Fibroblast of mammary gland (primary cell): ENCODE data around the gene SLC39A11.
"Not testable (repeated sequence)": the region's sequence is repeated elsewhere in the genome, so short reads cannot be mapped to it uniquely, and the experiment has no call there.

Experiments
- DNase-seq: peaks from one replicate; pipeline ENCODE4 v3.0.0-alpha.2; 2010; ENCODE audit warnings: low read depth
- H3K4me3 ChIP-seq: 2 replicates; pipeline ENCODE4 v1.5.1; 2011; ENCODE audit warnings: low read depth, mild to moderate bottlenecking, low read length, moderate library complexity; ENCODE audit not compliant: control insufficient read depth
- TF ChIP-seq, protein P1 (sequence below): conservative IDR thresholded peaks from 2 replicates; pipeline ENCODE4 v1.5.1; 2011; ENCODE audit warnings: low read depth, low read length, inconsistent platforms; ENCODE audit not compliant: control insufficient read depth, insufficient read depth

Gene SLC39A11

DNA sequence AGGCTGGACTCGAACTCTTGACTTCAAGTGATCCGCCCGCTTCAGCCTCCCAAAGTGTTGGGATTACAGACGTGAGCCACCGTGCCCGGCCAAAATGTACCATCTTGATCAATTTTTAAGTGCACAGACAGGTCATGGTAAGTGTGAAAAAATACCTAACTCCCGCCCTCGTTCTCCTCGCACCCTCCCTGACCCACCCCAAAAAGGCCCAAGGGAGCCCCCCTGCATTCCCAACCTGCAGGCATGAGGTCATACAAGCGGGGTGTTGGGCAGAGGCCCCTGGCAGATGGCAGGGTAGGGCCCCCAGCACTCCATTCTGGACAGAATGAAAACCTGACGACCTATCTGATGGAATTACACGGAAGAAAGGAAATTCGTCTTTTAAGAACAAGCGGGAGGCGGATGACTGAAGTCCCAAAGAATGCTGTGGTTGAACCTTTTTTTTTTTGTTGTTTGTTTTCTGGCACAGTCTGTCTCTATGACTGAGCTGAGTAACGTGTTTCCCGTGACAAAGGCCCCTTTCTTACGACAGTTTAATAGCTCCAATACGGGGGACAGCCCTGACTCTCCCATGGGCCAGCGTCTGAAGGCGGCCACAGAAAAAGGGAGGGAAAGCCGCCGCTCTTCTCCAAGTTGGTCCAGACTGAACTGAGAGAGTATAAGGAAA, 376.4 kb downstream of the SLC39A11 start:
- DNase-seq = peak; percentile 99
- H3K4me3 ChIP-seq = no peak overlapping the region
- TF ChIP-seq, protein P1, sequence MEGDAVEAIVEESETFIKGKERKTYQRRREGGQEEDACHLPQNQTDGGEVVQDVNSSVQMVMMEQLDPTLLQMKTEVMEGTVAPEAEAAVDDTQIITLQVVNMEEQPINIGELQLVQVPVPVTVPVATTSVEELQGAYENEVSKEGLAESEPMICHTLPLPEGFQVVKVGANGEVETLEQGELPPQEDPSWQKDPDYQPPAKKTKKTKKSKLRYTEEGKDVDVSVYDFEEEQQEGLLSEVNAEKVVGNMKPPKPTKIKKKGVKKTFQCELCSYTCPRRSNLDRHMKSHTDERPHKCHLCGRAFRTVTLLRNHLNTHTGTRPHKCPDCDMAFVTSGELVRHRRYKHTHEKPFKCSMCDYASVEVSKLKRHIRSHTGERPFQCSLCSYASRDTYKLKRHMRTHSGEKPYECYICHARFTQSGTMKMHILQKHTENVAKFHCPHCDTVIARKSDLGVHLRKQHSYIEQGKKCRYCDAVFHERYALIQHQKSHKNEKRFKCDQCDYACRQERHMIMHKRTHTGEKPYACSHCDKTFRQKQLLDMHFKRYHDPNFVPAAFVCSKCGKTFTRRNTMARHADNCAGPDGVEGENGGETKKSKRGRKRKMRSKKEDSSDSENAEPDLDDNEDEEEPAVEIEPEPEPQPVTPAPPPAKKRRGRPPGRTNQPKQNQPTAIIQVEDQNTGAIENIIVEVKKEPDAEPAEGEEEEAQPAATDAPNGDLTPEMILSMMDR = no peak

DNA sequence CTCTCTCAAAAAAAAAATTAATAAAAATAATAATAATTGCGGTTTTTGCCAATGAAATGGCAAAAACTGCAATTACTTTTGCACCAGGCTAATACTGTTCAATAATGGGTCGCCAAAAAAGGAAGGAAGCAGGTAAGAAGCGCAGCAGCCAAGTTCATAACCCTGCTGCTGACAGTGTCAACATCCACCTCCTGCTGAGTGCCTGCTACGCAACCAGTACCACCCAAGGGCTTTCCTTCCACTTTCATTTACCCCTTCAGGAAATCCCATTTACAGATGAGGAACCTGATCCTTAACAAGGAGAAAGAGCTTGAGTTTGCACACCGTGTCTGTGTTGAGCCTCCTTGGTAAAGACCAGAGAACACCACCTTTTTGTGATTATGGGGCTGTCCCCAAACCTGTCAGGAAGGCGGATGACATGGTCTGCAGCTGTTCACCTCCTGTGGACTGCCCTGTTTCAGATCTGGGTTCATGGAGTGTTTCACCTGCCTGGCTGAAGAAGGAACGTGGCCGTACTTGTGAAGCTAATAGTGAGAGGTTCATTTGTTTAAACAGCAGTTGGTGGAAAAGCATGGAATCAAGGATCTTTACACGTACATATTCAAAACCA, 378.0 kb downstream of the SLC39A11 start:
- TF ChIP-seq, protein P1 = no peak
- no peak overlapping the region for H3K4me3 ChIP-seq
- DNase-seq = no peak

DNA sequence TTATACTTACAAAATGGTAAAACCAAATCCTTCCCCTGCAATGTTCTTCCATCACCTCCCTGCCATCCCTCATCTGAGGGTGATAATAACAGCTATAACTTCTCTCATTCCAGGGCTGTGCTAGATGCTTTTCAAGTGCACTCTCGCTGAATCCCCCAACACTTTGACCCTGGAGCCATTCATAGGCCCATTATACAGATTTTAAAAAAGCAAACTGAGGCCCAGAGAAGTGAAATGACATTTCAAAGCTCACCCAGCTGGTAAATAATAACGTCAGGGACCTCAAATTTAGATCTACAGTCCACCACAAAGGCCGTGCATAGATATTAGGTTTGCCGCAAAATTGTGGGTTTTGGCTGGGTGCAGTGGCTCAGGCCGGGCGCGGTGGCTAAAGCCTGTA, 378.8 kb downstream of the SLC39A11 start:
- TF ChIP-seq, protein P1 = no peak
- DNase-seq = no peak
- H3K4me3 ChIP-seq = no peak overlapping the region

DNA sequence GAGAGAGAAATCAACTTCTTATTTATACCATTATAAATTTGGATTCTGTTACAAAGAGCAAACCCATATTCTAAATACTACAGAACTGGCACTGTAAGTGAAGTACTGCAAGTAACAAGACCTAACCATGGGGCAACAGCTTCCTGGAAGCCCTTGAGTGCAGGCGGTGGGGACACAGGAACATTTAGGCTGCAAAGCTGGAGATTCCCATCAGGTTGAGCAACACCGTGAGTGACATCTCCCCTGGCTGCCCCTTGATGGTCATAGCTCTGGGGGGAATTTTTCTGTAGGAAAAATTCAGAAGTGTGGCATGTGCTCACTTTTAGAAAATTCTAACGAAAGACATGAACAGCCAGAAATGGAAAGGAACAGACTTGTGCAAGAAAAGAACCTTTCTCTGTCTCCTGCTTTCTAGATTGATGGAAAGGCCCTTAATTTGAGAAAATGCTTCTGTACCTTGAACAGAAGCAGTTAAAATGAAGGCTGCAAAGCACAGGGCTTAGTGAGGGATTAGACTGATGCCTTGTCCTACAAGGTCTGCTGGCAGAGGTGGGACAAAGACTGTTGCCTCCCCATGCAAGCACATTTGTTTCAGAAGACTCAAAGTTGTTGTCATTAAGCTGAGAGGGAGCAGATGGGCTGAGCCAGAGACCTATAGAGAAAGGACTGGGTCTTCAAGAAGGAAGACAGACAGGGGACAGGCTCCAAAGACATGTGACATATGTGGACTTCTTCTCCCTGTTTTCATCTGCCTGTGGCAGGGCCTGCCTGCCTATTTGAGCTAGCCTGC, 380.8 kb downstream of the SLC39A11 start:
- no peak overlapping the region for H3K4me3 ChIP-seq
- DNase-seq = no peak

DNA sequence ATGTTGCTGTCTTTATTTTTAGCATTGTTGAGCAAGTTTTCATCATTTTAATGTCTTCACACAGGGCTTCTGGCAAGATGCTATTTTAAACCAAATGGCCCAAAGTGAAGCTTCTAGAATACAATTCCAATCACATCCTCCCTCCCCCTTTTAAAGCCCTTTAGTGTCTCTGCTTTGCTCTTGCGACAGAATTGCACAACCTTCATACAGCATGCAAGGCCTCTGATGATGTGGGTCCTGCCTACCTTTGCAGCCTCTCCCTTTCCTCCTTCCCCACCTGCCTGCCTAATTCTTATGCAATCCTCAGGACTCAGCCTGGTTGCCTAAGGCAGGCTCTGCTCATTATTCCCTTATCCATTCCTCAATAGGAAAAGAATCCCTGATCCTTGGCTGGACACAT, 381.7 kb downstream of the SLC39A11 start:
- TF ChIP-seq, protein P1 = no peak
- DNase-seq = peak; percentile 41
- H3K4me3 ChIP-seq = no peak overlapping the region

More for the DNA sequence above, 380.8 kb downstream of the SLC39A11 start:
- TF ChIP-seq, protein P1 = no peak

DNA sequence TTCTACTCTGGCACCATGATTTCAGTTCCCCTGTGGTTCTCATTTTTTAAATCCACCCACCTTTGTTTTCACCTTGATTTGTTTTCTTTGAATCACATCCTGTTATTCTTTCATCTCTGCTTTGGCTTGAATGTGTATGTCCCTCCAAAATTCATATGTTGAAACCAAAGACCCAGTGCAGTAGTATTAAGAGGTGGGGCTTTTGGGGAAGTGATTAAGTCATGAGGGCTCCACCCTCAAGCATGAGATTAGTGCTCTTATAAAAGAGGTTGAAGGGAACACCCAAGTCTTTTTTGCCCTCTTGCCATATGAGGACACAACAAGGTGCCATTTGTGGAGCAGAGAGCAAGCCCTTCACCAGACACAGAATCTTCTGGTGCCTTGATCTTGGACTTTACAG, 382.3 kb downstream of the SLC39A11 start:
- no peak for DNase-seq
- no peak overlapping the region for H3K4me3 ChIP-seq
- TF ChIP-seq, protein P1 = no peak

DNA sequence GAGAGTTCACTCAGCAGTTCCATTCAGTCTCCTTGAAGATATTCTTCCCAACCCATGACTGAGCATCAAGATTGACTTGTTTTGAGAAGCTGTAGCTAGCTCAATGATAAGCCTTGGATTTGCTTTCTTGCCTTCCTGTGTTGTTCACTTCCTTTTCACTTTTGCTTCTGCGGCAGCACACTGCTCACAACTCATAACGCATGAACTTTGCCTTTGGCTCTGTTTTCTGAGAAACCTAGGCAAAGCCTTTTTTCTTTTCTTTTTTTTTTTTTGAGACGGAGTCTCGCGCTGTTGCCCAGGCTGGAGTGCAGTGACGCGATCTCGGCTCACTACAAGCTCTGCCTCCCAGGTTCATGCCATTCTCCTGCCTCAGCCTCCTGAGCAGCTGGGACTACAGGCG, 383.8 kb downstream of the SLC39A11 start:
- not testable (repeated sequence) for DNase-seq, H3K4me3 ChIP-seq
